ENCODE data around the gene GRIK1. TPM values are rescaled to one million over a fixed set of nuclear protein-coding genes. Genes with fewer than 3 reads are reported as not detected.

GRIK1 gene
- total and polyA plus RNA-seq, 2 experiments from 2014 or later, result 0.05 TPM; not detected in 1

GRCh38 chr21:29671728-29672127, 268.1 kb downstream of the GRIK1 start:
- H3K36me3 ChIP-seq, result no peaks in the 10 kb centered on the region
- H3K4me3 ChIP-seq, result no peak overlapping the region
- H3K9me3 ChIP-seq (ENCODE audit: low read depth), result no peaks in the 10 kb centered on the region
- H3K4me1 ChIP-seq (ENCODE audit: low read depth), result no peaks in the 10 kb centered on the region
- no peak for DNase-seq (ENCODE audit: low read depth in 1 of 2, low spot score in 1 of 2)
- H3K27ac ChIP-seq, result no peak overlapping the region
- TF ChIP-seq, protein P1, sequence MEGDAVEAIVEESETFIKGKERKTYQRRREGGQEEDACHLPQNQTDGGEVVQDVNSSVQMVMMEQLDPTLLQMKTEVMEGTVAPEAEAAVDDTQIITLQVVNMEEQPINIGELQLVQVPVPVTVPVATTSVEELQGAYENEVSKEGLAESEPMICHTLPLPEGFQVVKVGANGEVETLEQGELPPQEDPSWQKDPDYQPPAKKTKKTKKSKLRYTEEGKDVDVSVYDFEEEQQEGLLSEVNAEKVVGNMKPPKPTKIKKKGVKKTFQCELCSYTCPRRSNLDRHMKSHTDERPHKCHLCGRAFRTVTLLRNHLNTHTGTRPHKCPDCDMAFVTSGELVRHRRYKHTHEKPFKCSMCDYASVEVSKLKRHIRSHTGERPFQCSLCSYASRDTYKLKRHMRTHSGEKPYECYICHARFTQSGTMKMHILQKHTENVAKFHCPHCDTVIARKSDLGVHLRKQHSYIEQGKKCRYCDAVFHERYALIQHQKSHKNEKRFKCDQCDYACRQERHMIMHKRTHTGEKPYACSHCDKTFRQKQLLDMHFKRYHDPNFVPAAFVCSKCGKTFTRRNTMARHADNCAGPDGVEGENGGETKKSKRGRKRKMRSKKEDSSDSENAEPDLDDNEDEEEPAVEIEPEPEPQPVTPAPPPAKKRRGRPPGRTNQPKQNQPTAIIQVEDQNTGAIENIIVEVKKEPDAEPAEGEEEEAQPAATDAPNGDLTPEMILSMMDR (IDR thresholded peaks at IDR 0.05; ENCODE audit: low read depth, low read length), result no peak
- H3K27me3 ChIP-seq, result no peaks in the 10 kb centered on the region

DNA sequence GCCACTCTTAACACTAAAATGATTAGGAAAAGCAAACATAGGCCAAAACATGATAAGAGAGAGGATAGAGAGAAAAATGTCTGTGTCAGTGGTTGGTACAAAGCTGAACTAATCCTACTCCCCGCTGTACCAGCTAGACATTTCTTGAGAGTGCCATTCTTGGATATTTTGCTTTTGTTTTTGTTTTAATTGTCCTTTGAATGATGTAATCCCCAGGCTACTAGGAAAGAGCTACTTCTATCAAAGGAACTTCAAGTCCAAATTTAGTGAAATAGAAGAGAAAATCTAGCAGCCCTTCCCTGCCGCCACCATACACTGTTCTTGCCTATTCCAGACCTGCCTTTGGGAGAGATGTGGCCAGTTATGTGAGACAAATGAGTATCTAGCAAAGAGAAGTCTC, 269.6 kb downstream of the GRIK1 start:
- Histone ChIP-seq H3K27ac (no peak overlapping the region), H3K36me3 (no peaks in the 10 kb centered on the region), H3K27me3 (no peaks in the 10 kb centered on the region), H3K9me3 (ENCODE audit: low read depth) (no peaks in the 10 kb centered on the region), H3K4me1 (ENCODE audit: low read depth) (no peaks in the 10 kb centered on the region), H3K4me3 (no peak overlapping the region)
- no peak for DNase-seq (ENCODE audit: low read depth in 1 of 2, low spot score in 1 of 2)
- TF ChIP-seq, protein P1 (IDR thresholded peaks at IDR 0.05; ENCODE audit: low read depth, low read length), result no peak

DNA sequence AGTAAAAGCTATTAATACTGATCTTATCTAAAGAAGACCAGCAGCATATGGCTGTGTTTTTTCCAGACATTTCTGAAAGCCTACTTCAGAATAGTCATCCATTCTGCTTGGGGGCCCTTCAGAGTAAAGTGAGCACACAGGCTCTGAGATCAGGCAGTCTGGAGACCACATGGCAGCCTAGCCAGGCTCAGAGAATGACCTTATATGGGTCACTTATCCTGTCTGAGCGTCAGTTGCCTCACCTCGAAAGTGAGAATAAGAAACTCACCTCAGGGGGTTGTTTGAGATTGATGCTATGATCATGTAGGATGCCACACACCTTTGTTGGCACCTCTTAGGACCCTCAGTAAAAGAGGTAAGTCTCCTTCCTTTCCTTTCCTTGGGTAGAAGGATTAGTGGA, 270.4 kb downstream of the GRIK1 start:
- Histone ChIP-seq H3K36me3 (no peaks in the 10 kb centered on the region), H3K27me3 (no peaks in the 10 kb centered on the region), H3K4me3 (no peak overlapping the region), H3K4me1 (ENCODE audit: low read depth) (no peaks in the 10 kb centered on the region), H3K27ac (no peak overlapping the region), H3K9me3 (ENCODE audit: low read depth) (no peaks in the 10 kb centered on the region)
- DNase-seq (ENCODE audit: low read depth in 1 of 2, low spot score in 1 of 2), result no peak
- TF ChIP-seq, protein P1 (IDR thresholded peaks at IDR 0.05; ENCODE audit: low read depth, low read length), result no peak

DNA sequence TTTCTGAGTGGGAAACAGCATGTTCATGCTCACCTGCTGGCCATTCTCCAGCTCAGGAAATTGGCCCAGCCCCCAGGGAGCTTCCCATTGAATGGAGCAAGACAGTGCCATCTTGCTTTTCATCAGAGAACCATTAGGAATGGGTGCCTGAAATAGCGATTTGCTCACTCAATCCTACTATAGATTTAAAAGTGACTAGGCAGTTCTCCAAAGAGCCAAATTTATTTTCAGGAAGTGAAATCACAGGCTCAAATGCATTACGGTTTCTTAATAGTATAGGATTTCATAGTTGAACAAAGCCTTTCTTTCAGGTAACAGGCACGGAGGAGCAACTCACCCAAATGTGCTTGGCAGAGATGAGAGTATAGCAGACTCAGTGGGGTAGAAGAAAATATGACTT, 272.1 kb downstream of the GRIK1 start:
- TF ChIP-seq, protein P1 (IDR thresholded peaks at IDR 0.05; ENCODE audit: low read depth, low read length), result no peak

DNA sequence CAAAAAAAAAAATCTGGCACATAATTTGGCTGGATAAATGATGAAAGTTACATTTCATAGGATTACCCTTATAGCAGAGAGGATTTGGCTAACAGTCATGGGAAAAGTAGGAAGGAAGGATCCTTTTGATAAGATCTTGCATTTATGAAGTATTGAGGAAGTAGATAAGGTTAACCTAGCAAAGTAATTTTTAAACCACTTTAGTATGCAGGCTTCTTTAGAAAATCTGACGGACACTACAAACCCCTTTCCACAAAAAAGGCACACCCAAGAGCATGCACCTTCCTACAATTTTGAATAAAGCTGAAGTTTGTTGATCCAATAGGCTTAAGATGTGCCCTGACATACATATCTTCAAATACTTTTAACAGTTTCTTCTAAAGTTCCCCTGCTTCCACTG, 275.2 kb downstream of the GRIK1 start:
- Histone ChIP-seq H3K27me3 (no peaks in the 10 kb centered on the region), H3K36me3 (no peaks in the 10 kb centered on the region), H3K27ac (no peak overlapping the region), H3K4me3 (no peak overlapping the region), H3K9me3 (ENCODE audit: low read depth) (no peaks in the 10 kb centered on the region), H3K4me1 (ENCODE audit: low read depth) (no peaks in the 10 kb centered on the region)
- TF ChIP-seq, protein P1 (IDR thresholded peaks at IDR 0.05; ENCODE audit: low read depth, low read length), result no peak
- no peak for DNase-seq (ENCODE audit: low read depth in 1 of 2, low spot score in 1 of 2)

More for the DNA sequence above, 272.1 kb downstream of the GRIK1 start:
- H3K4me1 ChIP-seq (ENCODE audit: low read depth), result no peaks in the 10 kb centered on the region
- H3K4me3 ChIP-seq, result no peak overlapping the region
- no peak overlapping the region for H3K27ac ChIP-seq
- no peaks in the 10 kb centered on the region for H3K36me3 ChIP-seq
- no peak for DNase-seq (ENCODE audit: low read depth in 1 of 2, low spot score in 1 of 2)
- no peaks in the 10 kb centered on the region for H3K9me3 ChIP-seq (ENCODE audit: low read depth)
- no peaks in the 10 kb centered on the region for H3K27me3 ChIP-seq

Data from cardiac muscle cell (in vitro differentiated cells and primary cell).